Stomach (tissue), 4 donors: ENCODE measurements around the gene TCL1B.

Experiments
- CTCF ChIP-seq, 7 experiments: fragments of 450-650 bp in 4 of 7; fragments of 200-600 bp in 3 of 7; sonication (generic) in 3 of 7; IDR thresholded peaks; one replicate each; pipeline ENCODE4 v1.5.1; 2016 to 2019; ENCODE audit warnings: antibody characterized with exemption in 7 of 7, control low read depth in 2 of 7, mild to moderate bottlenecking in 1 of 7
- EP300 ChIP-seq: sonication (generic); formaldehyde crosslinking; IDR thresholded peaks from one replicate; pipeline ENCODE4 v1.6.1; 2017; ENCODE audit warnings: antibody characterized with exemption
- POLR2A ChIP-seq, 4 donors: fragments of 450-650 bp; IDR thresholded peaks; one replicate each; pipeline ENCODE4 v1.6.1; 2016; ENCODE audit warnings: antibody characterized with exemption in 4 of 4, control low read depth in 2 of 4, mild to moderate bottlenecking in 1 of 4, moderate library complexity in 1 of 4
- POLR2AphosphoS5 ChIP-seq, 3 donors: sonication (generic); formaldehyde crosslinking; IDR thresholded peaks; one replicate each; pipeline ENCODE4 v1.6.1; 2016; ENCODE audit warnings: antibody characterized with exemption in 3 of 3

DNA sequence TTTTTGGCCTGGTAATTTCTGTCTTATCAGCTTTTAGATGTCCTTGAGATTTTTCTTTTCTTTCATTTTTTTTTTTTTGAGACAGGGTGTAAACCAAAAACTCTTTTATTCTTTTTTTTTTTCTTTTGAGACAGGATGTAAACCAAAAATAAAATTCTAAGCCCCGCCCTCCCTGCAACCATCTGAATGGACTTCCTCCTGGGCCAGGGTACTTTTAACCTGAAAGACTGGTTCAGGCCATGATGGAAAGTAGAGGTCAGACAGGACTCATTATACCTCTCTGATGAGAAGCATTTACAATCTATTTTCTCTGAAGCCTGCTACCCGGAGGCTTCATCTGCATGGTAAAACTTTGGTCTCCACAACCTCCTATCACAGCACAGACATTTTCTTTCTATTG lies 33.5 kb upstream of the TCL1B start:
- TF ChIP-seq CTCF (IDR thresholded peaks at IDR 0.05): no peak
- no peak for TF ChIP-seq POLR2AphosphoS5 (IDR thresholded peaks at IDR 0.05)
- TF ChIP-seq POLR2A (IDR thresholded peaks at IDR 0.05): no peak
- TF ChIP-seq EP300: no peak
